GM19372 (cell line): Measurements from ENCODE around the gene ABCG1.
A peak's percentile ranks its signal among the peaks of the same experiment; 100 is the strongest.

Source experiments
- ATAC-seq: cut with Tn5 transposase; IDR thresholded peaks from one replicate; pipeline ENCODE4 v1.9.1; 2021; ENCODE audit warnings: mild to moderate bottlenecking, low read depth, moderate library complexity; ENCODE audit not compliant: unreplicated experiment

The ABCG1 gene

DNA sequence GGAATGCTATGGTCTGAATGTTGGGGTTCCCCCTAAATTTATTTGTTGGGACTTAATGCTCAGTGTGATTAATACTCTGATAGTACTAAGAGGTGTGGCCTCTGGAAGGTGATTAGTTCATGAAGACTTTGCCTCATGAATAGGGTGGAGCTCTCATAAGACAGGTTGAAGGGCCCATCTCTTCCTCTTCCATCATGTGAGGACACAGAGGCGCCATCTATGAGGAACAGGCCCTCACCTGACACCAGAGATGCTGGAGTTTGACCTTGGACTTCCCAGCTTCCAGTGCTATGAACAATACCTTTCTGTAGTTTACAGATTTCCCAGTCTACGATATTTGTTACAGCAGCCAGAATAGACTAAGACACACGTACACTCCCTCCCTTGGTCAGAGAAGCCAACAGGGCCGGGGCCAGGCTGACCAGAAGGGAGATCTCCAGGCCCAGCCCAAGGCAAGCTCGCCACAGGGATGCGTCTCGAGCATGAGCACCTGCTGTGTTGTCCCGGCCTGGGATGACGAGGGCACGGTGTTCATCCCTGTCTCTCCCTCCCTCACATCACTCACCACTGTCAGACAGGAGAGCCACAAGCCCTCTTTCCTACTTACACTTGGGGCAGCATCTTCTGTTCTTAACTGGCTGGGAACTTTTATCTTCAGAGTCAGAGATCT is 4.7 kb upstream of the ABCG1 start:
- ATAC-seq = no peak

DNA sequence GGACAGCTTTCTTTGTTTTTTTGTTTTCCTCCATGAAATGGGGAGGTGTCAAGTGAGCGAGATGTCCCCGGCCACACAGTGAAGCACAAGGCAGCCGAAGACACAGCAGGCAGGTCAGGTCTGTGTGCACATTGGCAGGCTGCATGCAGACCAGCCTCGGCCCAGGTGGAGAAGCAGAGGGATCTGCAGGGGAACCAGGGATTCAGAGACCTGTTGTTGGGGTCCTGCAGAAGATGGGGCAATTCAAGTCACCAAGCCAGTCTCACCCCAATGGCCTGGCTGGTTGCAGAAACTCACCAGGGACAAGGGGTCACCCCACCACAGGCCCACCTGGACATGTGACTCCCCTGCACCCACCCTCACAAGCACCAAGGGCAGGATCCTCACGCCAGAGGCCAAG is 4.0 kb upstream of the ABCG1 start:
- no peak for ATAC-seq

DNA sequence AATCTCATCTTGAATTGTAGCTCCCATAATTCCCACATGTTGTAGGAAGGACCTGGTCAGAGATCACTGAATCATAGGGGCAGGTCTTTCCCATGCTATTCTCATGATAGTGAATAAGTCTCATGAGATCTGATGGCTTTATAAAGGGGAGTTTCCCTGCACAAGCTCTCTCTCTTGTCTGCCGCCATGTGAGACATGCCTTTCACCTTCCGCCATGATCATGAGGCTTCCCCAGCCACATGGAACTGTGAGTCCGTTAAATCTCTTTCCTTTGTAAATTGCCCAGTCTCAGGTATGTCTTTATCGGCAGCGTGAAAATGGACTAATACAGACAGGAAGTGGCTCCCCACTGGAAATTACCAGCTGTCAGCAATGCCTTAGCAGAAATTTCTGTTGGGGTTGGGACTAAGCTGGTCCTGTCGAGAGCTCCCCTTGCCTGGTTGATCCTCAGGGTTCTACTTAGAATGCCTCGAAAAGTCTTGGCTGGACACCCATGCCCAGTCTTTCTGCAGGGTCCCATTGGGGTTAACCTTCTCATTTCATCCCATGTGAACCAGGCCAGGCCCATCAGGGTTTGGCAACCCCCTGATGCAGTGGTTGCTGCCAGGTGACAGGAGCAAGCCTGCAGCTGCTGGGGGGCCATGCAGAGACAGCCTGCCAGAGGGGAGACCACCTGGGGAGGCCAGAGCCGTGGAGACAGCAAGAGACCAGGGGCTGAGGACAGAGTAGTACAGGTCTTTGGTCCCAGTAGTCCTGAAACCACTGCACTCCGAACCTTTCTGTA is 2.8 kb upstream of the ABCG1 start:
- no peak for ATAC-seq

DNA sequence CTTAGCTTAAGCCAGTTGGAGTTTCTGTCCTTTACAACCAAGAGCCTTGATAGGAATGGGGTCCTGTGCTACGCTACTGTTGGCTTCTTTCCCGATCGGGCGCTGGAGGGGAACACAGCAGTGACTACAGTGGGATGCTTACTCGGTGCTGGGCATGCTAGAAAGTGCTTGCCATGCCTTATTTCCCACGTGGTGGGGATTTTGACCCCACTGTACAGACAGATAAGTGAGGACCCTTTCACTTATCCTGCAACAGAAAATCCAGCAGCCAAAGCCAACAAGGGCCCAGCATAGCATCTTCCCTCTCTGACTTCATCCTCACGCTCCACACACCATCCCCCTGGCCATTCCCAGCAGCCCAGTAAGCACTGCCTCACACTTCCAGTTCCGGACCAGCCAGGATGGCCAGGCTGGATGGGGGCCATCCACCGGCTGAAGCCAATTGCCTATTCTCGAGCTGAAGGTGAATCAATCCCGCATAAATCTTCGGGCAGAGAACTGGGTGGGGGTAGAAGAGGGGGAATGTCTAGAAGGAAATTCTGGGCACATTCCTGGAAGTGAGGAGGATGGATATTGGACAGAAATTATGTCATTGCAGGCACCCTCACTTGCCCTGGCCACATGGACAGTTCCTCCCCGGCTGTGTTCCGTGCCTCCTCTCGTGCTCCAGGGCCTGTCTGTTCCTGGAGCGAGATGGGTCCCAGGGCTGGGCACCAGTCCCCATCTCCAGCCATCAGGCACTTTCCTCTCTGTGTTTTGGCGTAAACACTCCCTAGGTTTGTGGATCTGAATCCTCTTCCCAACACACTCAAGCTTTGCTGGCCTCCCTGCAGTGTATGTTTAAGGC is 2.0 kb upstream of the ABCG1 start:
- no peak for ATAC-seq

DNA sequence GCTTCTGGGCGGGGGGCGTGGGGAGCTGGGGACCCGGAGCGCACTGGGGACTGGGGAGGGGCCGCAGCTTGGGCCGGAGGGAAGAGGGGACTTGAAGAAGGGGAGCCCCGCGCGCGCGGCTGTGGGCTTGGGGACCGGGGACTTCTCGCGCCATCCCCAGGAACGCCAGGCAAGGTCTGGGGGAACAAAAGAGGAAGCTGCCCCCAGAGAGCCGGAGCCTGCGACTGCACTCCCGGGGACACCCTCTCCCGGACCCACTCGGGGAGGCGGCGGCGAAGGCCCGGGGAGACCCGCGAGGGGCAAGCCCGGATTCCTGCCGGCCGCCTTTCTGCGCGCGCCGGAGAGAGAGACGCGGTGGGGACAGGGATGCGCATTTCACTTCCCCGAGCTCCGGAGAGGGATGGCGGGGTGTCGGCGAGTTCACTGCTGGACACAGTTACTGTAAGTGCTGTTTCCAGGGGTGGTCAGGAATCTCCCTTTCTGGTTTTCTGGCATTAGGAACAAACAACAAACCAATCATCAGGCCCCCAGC is 732 bp downstream of the ABCG1 start:
- no peak for ATAC-seq

DNA sequence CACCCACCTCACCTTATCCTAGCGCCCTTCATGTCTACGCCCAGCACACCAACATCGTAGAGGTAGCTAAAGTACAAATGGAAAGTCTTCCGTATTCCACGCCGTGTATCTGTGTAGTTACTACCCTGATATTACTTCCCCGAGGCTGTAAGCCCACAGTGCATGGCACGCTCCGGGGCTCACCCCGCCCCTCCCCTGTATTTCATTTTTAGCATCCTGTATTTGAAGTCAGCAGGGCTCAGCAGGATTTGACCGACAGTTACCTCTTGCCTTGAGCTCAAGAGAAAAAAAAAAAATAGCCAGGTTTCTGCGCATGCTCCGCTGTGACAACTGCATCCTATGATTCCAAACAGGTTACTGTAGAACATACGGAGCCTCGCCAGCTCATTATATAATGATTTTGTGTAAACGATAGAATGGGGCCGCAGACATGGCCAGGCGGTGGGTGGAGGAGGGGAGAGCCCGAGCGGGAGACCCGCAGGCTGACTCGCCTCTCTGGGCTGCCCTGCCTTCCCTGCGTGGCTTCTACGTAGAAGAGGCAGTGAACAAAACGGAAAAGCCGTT is 1.3 kb downstream of the ABCG1 start:
- peak; percentile 45 for ATAC-seq

DNA sequence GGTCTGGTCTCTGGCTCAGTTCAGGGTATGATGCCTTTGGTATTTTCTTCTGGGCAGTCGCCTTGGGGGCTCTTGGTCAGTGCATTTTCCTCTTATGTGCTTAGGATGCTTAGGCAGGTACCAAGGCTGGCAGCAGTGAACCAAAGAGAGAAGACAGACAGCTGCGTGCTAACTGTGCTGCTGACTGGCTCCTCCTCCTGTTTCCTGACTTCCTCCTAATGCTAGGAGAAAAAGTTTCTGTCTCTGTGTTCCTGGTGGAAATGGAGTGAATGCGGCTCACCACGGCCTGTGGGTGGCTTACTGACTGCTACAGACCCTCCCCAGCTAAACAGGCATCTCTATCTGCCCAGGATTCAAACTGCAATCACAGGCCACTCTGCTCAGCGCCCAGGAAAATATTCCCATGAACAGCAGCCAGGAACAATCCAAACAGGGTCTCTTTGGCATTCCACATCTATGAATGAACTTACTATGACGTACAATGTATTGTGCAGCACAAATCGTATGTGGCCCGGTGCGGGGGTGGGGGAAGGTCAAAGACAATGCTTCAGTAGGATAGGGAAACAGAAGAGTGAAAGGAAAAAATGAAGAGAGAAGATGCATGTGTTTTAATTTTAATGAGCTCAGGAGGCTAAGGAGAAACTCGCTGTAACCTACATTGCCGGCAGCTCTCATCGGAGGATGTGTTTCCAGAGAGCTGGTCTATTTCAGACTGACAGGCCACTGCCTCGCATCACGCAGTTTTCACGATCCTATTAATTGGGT is 2.8 kb downstream of the ABCG1 start:
- ATAC-seq = no peak

DNA sequence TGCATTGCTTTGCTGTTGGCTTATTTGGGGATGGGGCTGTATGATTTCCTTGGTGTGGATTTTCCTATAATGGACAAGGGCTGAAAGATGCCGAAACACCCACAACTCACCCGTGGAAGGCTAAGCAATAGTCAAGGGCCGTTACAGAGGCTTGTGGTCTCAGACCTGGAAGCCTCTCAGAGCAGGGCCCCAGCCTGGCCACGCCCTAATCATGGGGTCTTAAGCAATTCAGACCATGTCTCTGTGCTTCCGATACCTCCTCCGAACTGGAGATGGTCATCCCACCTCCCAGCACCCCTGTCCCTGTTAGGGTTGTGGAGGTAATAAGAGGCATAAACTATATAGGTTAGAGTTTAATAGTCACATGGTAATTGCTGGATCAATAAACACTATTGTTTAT is 3.4 kb downstream of the ABCG1 start:
- no peak for ATAC-seq

DNA sequence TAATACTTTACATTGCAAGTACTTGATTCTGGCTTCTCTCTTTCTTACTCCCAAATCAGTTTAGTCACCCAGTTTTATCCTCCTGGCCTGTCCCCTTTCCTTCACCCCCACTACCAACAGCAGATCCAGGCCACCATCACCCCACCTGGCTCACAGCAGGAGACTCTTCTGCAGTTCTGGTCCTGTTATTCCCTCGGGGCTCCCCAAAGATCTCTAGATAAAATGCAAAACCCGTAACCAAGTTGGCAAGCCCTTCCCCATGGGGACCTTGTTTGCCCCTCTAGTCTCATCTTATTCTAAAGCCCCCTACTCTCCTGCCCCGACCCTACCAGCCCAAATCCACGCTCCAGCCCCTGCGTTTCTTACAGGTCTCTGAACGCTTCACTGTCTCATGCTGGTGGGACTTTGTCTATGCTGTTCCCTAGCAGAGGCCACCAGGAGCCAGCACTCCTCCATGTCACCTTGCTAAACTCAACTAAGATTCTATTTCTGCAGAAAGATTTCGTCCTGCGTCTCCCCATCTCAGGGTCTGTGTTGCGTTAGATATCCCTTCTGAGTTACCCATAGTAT is 4.0 kb downstream of the ABCG1 start:
- no peak for ATAC-seq

DNA sequence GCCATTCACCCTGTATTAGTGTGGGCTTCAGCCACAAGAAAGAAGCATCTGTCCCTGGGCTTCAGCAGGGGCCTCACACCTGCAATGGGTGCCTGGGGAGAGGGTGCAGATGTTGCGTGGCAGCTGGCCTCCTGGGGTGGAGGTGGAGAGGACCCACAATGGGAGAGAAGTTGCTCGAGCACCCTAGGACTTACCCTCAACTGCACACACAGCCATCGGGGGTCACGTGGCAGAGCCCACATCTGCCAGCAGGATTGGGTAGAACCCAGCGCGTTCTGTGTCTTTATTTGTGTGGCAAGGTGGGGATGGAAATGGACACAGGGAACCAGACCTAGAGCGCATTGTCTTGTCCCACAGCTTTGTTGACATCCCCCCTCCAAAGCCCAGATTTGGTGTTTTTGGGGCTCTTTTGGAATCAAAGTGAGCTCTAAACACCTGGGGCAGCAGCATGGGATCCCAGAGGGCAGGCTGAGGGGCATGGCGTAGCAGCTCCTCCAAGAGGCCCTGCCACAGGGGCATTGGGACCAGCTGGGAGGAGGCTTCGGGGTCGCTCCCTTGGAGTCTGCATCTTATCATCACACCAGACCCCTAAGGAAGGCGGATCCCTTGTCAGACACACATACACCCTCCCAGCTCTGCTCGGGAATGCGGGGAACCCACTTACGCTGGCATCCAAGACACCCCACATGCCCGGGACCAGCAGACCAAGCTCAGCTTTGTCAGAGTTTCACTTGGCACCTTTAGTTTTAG is 5.1 kb downstream of the ABCG1 start:
- no peak for ATAC-seq

DNA sequence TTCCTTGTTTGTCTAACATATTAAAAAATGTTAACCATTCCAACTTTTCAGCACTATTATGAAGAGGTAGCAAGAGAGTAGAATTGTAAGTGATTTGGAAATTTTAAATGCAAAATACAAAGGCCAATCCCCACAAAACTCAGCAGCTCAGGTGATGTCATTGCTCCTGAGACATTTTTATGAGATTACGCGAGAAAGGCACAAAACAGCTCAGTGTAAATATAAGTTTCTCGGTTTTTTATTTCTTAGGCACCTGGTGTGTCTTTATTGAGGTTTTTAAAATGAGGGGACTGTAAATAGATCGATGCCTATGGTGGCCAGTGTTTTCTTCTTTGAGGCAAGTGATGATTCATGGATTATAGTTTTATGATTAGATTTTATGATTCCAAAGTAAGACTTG is 6.1 kb downstream of the ABCG1 start:
- ATAC-seq = no peak

DNA sequence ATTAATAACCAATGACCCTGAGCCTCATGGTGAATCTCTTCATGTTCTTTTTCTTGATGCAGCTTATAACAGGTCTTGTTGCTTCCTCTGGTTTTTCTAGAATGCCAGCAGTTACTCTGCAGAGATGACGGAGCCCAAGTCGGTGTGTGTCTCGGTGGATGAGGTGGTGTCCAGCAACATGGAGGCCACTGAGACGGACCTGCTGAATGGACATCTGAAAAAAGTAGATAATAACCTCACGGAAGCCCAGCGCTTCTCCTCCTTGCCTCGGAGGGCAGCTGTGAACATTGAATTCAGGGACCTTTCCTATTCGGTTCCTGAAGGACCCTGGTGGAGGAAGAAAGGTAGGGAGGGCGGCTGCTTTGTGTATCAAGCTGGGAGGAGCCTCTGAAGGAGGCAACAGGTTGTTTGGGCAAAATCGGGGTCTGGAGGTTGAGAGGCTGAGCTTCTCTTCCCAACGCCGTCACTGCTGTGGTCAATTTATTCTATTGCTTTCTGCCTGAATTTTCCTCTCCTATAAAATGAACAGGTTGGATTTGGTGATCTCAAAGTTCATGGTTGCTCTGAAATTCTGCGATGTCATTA is 6.7 kb downstream of the ABCG1 start:
- no peak for ATAC-seq

DNA sequence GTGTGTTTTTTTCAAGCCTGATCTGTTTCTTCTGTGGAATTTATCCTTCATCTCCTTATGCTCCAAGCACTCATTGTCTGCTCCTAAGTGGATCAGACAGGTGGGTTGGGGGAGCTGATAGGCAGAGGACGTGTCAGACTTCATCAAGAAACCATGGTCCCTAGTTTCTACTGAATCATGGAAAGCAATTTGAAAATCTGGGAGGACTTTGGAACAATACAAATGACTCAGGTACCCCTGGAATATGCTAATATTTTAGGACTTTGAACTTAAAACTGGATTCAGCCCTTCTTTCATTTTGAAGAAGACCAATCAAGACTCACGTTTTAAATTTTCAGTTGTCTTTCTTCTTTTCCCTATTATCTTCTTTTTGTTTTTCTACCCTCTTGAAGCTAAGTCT is 7.7 kb downstream of the ABCG1 start:
- no peak for ATAC-seq

DNA sequence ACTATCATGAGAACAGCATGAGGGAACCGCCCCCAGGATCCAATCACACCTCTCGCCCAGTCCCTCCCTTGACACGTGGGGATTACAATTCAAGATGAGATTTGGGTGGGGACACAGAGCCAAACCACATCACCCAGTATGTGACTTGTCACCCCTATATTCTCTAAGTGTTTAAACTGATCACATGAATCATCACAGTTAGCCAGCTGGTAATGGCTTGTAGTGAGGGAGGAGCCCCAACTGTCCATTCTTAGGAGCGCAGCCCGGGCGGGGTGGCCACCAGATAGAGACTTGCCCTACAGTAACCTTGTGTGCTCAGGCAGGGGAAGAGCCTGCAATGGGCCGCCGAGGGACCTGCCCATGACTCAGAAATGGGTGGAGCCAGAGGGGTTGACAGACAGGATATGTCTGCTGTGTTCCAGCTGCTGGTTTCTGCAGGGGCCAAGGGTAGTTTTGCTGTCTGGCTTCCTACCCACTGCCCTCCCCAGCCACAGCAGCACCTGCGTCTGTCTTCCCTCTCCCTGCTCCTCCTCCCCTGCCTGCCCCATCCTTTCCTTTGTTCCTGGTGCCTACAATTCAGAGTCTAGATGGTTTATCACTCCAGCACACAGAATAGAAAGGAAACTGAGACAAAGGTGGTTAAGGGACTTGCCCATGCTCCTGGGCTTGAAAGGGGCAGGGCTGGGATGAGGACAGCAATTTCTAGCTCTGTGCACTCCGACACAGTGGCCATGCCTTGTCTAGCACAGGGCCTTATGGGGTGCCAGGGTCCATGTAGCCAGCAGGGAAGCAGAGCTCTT is 9.2 kb downstream of the ABCG1 start:
- peak; percentile 85 for ATAC-seq

DNA sequence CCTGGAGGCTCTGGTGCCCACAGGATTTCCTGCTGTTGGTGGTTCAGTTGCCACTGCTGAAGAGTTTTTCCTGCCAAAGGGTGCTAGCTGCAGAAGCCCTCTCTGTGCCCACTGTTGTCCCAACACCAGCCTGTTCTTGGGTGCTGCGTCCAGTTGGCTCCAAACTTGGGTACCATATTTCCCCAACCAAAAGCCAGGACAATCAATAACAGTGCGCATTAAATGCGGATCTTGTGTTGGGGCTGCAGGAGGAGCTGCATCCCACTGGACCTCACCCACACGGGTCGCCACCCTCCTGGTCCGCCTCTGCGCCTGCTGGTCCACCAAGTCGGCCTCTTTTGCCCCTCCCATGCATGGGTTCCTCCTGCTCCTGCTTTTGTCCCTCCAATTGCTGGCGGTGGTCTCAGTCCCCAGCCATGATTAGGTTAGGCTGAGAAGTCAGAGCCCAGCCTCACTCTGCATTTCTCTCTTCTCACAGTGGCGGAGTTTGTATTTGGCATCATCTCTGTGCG is 9.8 kb downstream of the ABCG1 start:
- ATAC-seq = no peak

DNA sequence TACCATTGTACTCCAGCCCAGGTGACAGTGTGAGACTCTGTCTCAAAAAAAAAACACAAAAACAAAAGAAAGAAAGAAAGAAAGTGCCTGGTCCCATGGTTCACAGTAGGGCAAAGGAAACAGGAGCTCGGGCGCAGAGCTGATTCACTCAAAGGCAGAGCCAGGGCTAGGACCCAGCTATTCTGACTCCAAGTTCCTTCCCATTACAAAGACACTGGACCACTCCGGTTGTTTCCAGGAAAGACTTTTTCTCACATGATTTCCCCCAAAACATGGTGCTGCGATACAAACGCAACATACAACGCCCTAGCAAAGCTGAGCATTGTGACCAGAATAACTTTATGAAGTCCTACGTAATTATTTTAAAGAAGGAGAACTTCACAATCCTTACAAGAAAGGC is 10.7 kb downstream of the ABCG1 start:
- no peak for ATAC-seq

DNA sequence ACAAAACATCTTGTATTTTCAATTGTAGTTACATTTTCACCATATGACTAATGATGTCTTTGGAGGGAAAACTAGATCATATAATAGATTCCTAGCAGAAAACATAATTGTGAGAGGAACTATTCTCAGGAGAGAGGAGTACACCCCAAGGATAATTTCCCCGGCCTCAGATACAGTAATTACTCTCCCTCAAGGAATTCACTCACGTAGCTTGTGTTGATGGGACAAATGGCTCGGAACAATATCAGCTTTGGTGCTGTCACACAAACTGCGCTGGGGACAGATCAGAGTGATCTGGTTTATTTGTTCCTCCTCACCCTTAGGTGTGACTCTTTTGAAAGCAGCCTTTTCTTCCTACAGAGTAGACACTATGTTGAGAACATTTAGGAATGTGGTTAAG is 11.2 kb downstream of the ABCG1 start:
- ATAC-seq = no peak

DNA sequence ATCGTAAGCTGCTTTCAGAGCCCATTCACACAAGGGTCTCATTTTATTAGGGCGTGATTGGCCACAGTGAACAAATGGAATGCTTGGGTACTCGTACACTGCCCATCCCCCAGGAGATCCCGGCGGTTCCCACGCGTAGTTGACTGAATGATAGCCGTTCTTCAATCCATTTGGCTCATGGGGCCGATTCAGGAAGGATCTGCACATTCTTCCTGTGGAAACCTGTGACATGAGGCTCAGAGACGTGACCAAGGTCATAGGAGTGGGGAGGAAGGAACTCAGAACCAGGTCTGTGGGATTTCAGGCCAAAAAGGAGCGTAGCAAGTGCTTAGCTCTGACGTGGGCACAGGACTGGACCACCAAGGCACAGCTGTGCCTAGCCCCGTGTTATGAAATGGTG is 11.7 kb downstream of the ABCG1 start:
- ATAC-seq = no peak
